Epithelial cell of prostate (primary cell): ENCODE results near the gene LAMTOR3.

ENCODE experiments used
- DNase-seq: peaks from one replicate; pipeline ENCODE4 v3.0.0-alpha.2; 2011; ENCODE audit warnings: low read depth, low spot score
- H3K27ac ChIP-seq: fragments of 450-650 bp; 2 replicates; pipeline ENCODE4 v1.5.1; 2017; ENCODE audit warnings: mild to moderate bottlenecking

The LAMTOR3 gene

DNA sequence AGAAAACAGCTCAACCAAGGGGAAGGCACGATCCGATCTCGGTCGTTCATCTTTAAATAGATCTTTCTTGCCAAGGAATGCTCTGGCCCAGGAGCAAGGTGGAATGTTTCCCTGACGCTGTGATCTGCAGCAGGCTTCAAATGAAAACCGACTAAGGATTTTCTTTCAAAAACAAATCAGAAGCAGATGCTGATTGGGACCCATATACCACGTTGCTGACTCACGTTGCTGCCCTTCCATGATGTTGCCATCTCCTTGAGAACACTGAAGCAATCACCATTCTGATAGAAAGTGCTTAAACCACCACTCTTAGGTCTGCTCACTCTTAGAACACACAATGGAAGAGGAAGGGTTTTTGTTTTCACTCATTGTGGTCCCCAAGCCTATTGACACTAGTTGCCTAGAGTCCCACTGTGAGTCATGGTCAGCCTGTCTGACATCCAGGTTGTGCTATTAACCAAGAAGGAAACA lies 26.1 kb downstream of the LAMTOR3 start:
- no peak overlapping the region for H3K27ac ChIP-seq
- no peak for DNase-seq

DNA sequence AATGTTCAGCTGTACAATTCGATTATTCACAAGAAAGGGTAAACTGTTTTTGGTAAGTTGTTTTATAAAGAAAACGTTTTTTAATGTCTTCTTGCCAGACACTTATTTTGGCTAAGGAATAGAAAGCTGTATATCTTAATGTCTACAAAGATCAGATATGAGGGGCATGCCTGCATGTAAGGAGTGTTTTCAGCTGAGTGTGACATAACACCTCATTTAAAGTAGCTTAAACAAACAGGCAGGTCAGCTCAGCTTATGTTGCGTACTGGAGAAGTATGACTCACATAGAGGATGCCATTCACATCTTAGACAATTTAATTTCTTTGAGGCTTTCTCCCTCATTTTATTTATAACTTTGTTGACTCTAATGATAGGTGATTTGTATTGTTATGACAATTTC lies 30.4 kb downstream of the LAMTOR3 start:
- DNase-seq: no peak
- H3K27ac ChIP-seq: peak overlapping the region; percentile 13

DNA sequence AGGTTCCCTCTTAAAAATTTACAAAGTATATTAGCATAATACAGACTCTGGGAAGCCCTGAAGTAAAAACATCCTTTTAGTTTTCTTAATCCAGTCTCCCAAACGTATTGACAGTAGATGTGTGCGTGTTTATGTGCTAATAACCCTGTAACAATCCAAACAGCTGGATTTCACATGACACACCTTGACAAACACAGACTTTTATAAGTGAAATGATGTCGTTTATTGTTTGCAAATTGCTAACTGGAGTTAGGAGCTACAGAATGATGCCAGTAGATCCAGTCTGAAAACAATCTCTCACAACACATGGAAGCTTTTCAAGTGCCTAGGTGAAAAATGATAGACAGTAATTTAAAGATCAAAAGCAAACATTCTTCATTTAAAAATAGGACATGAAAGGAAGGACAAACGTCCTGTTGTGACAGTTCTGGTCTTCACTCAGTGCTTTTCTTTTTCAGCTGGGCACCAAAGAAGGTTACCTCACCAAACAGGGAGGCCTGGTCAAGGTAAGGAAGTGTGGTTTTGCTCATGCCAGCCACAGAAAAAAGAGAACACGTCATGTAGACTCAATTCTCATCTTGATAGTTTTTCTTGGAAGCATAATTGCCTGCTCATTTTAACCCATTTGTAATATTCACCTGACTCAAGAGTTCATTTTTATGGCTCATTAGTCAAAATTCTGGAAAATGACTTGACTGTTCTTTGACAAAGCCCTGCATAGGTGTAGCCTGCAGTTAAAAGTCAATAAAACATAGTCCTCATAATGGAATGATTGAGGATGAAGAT lies 32.9 kb downstream of the LAMTOR3 start:
- no peak for DNase-seq
- peak overlapping the region; percentile 56 for H3K27ac ChIP-seq

DNA sequence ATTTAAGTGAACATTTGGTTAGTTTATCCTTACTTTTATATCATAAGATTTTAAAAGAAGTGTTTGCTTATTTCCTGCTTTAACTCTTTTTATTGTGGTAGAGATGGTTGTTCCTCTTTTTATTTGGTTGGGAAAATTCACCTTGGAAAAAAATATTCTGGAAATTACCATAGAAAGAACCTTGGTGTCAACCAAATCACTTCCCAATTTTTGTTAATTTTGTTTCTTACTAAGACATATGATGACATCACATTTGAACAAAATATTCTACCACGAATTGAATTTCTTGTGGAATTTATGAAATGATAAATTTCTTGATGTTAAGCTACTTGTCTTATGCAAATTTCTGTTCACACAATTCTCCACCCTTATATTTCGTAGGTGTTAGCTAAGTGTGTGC lies 33.7 kb downstream of the LAMTOR3 start:
- H3K27ac ChIP-seq: peak overlapping the region; percentile 56
- DNase-seq: no peak

- DNase-seq: no peak
- H3K27ac ChIP-seq: no peak overlapping the region
Observed at GRCh38 chr4:99859618-99860017, 34.6 kb downstream of the LAMTOR3 start.

DNA sequence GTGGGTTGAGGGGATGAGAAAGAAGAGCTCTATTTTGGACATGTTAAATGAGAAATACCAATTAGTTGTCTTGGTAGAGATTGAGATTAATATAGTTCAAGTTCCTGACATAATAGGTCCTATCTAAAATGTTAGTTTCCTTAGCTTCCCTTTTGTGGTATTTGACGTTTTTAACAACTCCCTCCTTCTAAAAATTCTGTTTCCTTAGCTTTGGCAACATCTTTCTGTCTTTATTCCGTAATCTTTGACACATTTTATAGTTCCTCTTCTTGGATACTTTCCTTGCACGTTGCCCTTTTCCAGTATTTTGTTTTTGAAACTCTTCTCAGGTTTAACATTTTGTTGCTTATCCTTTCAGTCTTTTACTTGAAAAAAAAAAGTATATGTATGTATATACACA lies 36.9 kb downstream of the LAMTOR3 start:
- no peak for DNase-seq
- H3K27ac ChIP-seq: no peak overlapping the region

DNA sequence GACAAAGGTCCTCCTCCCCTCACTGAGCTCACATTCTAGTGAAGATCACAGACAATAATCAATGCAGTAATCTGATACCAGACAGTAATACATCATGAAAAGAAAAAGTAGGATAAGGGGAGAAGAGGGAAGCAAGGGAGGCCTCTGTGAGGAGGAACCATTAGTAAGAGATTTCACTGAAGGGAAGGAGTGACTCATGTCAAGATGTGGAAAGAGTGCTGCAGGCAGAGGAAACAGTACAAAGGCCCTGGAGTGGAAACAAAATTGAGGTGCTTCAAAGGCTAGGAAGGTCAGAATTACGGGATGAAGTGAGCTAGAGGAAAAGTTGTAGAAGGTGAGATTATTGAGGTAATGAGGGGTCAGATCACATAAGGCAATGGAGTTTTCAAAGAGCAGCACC lies 38.1 kb downstream of the LAMTOR3 start:
- H3K27ac ChIP-seq: peak overlapping the region; percentile 35
- no peak for DNase-seq

DNA sequence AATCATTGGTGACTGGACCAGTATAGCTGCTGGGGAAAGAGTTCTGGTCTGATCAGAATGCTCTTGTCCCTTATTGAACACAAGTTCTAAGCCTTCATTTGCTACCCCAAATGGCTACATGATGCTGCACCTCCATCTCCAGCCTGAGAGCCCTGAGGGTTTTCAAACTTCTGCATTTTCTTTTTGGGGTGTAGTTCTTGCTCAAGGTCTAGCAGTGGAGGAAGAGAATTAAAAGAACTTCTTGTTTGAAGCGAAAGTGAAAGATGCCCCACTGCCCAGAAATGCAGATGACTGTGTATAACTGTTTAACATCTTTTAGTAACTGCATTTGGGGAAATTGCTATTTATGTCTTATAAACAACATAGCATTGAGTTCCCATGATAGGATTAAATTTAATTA lies 38.5 kb downstream of the LAMTOR3 start:
- H3K27ac ChIP-seq: peak overlapping the region; percentile 35
- no peak for DNase-seq

GRCh38 chr4:99853999-99854398 lies 40.2 kb downstream of the LAMTOR3 start:
- DNase-seq: no peak
- no peak overlapping the region for H3K27ac ChIP-seq

DNA sequence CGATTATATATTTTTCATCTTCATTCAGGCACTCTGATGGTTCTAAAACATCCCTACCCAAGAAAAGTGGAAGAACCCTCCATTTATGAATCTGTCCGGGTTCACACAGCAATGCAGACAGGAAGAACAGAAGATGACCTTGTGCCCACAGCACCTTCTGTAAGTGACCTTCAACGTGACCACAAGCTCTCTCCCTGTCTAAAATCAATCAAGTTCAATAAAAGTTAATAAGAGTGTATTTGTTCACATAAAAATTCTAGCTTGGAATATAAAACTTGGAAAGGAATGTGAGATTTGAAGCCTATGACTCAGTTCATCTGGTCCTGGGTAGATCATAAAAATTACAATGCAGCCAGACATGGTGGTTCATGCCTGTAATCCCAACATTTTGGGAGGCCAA lies 41.0 kb downstream of the LAMTOR3 start:
- DNase-seq: no peak
- H3K27ac ChIP-seq: no peak overlapping the region

- no peak overlapping the region for H3K27ac ChIP-seq
- no peak for DNase-seq
Observed at GRCh38 chr4:99852199-99852749, 42.0 kb downstream of the LAMTOR3 start.

GRCh38 chr4:99848591-99849001 lies 45.6 kb downstream of the LAMTOR3 start:
- no peak for DNase-seq
- no peak overlapping the region for H3K27ac ChIP-seq

- no peak overlapping the region for H3K27ac ChIP-seq
- DNase-seq: no peak
Observed at GRCh38 chr4:99847362-99847976, 46.8 kb downstream of the LAMTOR3 start.

DNA sequence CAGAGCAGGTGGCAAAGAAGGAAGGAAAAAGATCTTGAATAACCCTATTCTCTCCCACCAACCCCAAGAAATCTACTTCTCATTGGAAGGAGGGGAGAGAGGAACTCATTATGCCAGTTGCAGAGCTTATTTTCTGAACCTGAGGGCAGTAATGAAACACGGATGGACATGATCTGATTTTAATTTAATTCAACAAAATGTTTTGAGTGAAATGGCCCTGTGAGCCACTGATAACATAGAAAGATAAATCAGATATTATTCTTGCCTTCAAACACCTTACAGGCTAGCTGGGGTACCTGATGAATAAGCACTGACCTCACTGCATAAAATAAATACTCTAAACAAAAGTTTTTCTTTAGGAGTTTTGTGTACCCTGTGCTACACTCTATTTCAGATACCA lies 47.3 kb downstream of the LAMTOR3 start:
- no peak for DNase-seq

DNA sequence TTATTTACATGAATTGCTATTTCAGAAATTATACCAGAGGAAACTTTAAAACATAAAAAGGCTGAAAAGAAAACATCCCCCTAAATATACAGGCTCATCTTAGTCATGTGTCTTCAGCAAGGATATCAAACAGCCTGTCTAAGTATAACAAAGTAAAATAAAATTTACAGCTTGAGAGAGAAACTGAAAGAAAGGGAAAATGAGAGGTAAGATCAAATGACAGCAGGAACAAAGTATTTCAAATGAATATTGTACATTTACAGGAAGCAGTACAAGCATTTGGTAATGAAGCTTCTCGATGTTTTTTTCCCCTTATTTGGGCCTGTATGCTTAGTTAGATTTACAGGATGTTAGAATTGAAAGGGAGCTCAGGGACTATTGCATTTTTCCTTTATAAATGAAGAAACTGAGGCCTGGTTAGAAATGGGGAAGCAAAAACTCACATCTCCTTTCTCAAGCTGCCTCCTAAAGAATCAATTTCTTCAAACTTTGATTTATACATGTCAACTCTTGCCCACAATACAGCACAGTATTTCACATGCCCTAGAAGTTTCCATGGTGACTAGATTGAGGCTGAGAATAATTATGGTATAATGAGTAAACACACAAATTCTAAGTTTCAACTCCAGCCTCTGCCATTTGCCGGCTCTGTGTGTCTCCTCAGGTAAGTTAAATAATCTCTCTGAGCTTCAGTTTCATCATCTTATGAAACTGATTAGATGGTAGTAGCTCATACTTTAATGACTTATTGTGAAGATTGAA lies 48.3 kb downstream of the LAMTOR3 start:
- H3K27ac ChIP-seq: no peak overlapping the region
- no peak for DNase-seq

More for the DNA sequence above, 47.3 kb downstream of the LAMTOR3 start:
- H3K27ac ChIP-seq: no peak overlapping the region

GRCh38 chr4:99845179-99845578 lies 49.0 kb downstream of the LAMTOR3 start:
- no peak for DNase-seq
- H3K27ac ChIP-seq: no peak overlapping the region

DNA sequence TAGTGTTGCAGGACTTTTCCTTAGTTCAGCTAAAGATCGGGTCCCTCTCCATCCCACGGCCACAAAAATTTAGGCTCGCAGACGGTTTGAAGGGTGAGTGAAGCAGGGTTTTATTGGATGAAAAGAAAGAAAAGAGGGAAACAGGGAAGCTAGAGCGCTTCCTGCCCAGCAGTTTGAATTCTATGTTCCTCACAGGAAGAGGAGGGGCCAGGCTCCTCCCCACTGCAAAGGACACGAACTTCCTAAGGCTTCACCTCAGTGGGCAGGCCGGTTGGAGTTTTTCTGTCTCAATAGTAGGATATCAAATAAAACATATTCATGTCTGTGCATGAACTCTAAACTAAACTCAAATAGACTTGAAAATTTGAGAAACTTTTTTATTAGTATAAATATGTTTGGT lies 50.2 kb downstream of the LAMTOR3 start:
- H3K27ac ChIP-seq: no peak overlapping the region
- no peak for DNase-seq

GRCh38 chr4:99843413-99843812 lies 50.8 kb downstream of the LAMTOR3 start:
- H3K27ac ChIP-seq: no peak overlapping the region

DNA sequence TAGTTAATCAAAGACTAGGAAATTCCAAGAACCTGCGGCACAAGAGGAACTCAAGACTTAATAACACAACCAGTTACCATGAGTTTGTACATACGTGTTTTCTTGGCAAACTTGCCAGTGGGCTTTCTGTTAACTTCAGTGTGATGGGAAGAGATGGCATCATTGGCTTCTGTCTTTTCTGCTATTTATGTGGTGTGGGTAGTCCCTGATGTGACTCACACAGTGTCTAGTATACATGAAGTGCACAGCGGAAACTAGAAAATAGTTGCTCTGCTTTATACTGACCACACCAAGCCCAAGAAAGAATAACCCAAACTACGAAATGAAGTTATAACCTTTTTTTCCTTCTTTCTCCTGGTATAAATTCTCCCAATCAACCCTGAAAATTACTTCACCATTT lies 53.1 kb downstream of the LAMTOR3 start:
- DNase-seq: no peak
- no peak overlapping the region for H3K27ac ChIP-seq

More at GRCh38 chr4:99843413-99843812, 50.8 kb downstream of the LAMTOR3 start:
- DNase-seq: no peak

DNA sequence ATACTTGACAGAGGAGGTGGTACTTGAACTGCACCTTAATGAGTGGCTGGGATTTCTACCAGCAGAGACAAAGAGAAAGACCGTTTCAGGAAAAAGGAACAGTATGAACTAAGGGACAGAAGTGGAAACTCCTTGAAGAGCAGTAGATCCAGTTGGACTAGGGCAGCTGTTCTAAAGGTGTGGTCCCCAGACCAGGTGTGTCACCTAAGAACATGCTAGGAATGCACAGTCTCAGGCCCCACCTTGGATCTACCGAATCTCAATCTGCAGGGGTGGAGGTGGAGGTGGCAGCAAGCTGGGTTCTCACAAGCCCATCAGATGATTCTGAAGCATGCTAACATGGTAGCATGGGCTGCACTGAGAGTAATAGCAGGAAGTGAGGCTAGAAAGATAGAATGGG lies 55.3 kb downstream of the LAMTOR3 start:
- H3K27ac ChIP-seq: peak overlapping the region; percentile 68
- peak; percentile 39 for DNase-seq

- H3K27ac ChIP-seq: peak overlapping the region; percentile 15
Observed at GRCh38 chr4:99835942-99836341, 58.3 kb downstream of the LAMTOR3 start.

More at GRCh38 chr4:99835942-99836341, 58.3 kb downstream of the LAMTOR3 start:
- no peak for DNase-seq
